HEK293 (cell line): ENCODE measurements around the gene LRRC47.
"Not testable (repeated sequence)": the region's sequence is repeated elsewhere in the genome, so short reads cannot be mapped to it uniquely, and the experiment has no call there.

Experiments used
- KLF1 ChIP-seq: fragments of 450-650 bp; formaldehyde crosslinking; IDR thresholded peaks from 2 replicates; pipeline ENCODE4 v1.5.1; 2016; ENCODE audit warnings: missing biosample characterization, missing genetic modification characterization
- MYNN ChIP-seq: fragments of 450-650 bp; formaldehyde crosslinking; IDR thresholded peaks from 2 replicates; pipeline ENCODE4 v1.5.1; 2016; ENCODE audit warnings: missing biosample characterization, missing genetic modification characterization, borderline replicate concordance
- ZNF138 ChIP-seq: fragments of 450-650 bp; formaldehyde crosslinking; IDR thresholded peaks from 2 replicates; pipeline ENCODE4 v1.5.1; 2016; ENCODE audit warnings: missing biosample characterization, missing genetic modification characterization, borderline replicate concordance
- ZNF175 ChIP-seq: fragments of 450-650 bp; formaldehyde crosslinking; IDR thresholded peaks from 2 replicates; pipeline ENCODE4 v1.5.1; 2016; ENCODE audit warnings: missing biosample characterization, missing genetic modification characterization
- ZNF341 ChIP-seq: fragments of 450-650 bp; formaldehyde crosslinking; IDR thresholded peaks from 2 replicates; pipeline ENCODE4; 2016; ENCODE audit warnings: low read depth, missing biosample characterization, missing genetic modification characterization
- ZNF391 ChIP-seq: fragments of 450-650 bp; formaldehyde crosslinking; IDR thresholded peaks from 2 replicates; pipeline ENCODE4 v1.5.1; 2016; ENCODE audit warnings: low read depth, missing biosample characterization, missing genetic modification characterization, borderline replicate concordance
- ZNF561 ChIP-seq: fragments of 450-650 bp; IDR thresholded peaks from 2 replicates; pipeline ENCODE4 v1.5.1; 2018; ENCODE audit warnings: missing biosample characterization, missing genetic modification characterization, borderline replicate concordance
- ZNF830 ChIP-seq: fragments of 450-650 bp; IDR thresholded peaks from 2 replicates; pipeline ENCODE4 v1.5.0; 2018; ENCODE audit warnings: missing biosample characterization, missing genetic modification characterization, low read depth, mild to moderate bottlenecking, moderate library complexity
- TF ChIP-seq, protein P1 (sequence below): fragments of 450-650 bp; formaldehyde crosslinking; IDR thresholded peaks from 2 replicates; pipeline ENCODE4 v1.5.1; 2016; ENCODE audit warnings: missing biosample characterization, missing genetic modification characterization
- TF ChIP-seq, protein P2 (sequence below): fragments of 450-650 bp; formaldehyde crosslinking; IDR thresholded peaks from 2 replicates; pipeline ENCODE4 v1.5.1; 2016; ENCODE audit warnings: missing biosample characterization, missing genetic modification characterization
- TF ChIP-seq, protein P3 (sequence below): fragments of 450-650 bp; formaldehyde crosslinking; IDR thresholded peaks from 2 replicates; pipeline ENCODE4 v1.5.1; 2016; ENCODE audit warnings: missing biosample characterization, missing genetic modification characterization
- TF ChIP-seq, protein P4 (sequence below): sonication (generic); formaldehyde crosslinking; IDR thresholded peaks from 2 replicates; pipeline ENCODE4 v1.8.1; 2022; ENCODE audit warnings: mild to moderate bottlenecking, moderate library complexity, missing genetic modification reagents
- TF ChIP-seq, protein P5 (sequence below): fragments of 450-650 bp; formaldehyde crosslinking; IDR thresholded peaks from 2 replicates; pipeline ENCODE4 v1.5.1; 2016; ENCODE audit warnings: missing biosample characterization, missing genetic modification characterization

DNA sequence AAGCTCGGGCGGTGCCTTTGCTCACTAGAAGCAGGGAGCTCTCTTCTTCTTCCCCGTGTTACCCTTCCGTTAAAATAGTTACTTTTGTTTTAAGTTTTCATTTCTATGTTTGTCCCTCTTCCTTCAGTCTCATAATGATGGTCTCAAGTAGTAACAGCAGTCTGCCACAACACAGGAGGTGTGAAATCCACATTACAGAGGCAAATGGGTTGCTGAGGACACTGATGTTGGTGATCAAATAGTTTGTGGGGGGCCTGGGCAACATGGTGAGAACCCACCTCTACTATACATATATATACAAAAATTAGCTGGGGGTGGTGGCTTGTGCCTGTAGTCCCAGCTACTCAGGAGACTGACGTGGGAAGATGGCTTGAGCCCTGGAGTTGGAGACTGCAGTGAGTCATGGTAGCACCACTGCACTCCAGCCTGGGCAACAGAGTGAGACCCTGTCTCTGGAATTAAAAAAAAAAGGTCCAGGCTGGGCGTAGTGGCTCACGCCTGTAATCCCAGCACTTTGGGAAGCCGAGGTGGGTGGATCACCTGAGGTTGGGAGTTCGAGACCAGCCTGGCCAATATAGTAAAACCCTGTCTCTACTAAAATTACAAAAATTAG is 14.0 kb upstream of the LRRC47 start:
- TF ChIP-seq, protein P1, sequence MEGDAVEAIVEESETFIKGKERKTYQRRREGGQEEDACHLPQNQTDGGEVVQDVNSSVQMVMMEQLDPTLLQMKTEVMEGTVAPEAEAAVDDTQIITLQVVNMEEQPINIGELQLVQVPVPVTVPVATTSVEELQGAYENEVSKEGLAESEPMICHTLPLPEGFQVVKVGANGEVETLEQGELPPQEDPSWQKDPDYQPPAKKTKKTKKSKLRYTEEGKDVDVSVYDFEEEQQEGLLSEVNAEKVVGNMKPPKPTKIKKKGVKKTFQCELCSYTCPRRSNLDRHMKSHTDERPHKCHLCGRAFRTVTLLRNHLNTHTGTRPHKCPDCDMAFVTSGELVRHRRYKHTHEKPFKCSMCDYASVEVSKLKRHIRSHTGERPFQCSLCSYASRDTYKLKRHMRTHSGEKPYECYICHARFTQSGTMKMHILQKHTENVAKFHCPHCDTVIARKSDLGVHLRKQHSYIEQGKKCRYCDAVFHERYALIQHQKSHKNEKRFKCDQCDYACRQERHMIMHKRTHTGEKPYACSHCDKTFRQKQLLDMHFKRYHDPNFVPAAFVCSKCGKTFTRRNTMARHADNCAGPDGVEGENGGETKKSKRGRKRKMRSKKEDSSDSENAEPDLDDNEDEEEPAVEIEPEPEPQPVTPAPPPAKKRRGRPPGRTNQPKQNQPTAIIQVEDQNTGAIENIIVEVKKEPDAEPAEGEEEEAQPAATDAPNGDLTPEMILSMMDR (tag by site-specific recombination) = not testable (repeated sequence)
- not testable (repeated sequence) for TF ChIP-seq ZNF341 (tag by site-specific recombination); ZNF138 (tag by site-specific recombination); ZNF391 (tag by site-specific recombination); ZNF561 (tag by site-specific recombination); KLF1; MYNN (tag by site-specific recombination); ZNF830; ZNF175 (tag by site-specific recombination)
- TF ChIP-seq, protein P2, sequence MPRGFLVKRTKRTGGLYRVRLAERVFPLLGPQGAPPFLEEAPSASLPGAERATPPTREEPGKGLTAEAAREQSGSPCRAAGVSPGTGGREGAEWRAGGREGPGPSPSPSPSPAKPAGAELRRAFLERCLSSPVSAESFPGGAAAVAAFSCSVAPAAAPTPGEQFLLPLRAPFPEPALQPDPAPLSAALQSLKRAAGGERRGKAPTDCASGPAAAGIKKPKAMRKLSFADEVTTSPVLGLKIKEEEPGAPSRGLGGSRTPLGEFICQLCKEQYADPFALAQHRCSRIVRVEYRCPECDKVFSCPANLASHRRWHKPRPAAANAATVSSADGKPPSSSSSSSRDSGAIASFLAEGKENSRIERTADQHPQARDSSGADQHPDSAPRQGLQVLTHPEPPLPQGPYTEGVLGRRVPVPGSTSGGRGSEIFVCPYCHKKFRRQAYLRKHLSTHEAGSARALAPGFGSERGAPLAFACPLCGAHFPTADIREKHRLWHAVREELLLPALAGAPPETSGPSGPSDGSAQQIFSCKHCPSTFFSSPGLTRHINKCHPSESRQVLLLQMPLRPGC (tag by site-specific recombination) = not testable (repeated sequence)
- TF ChIP-seq, protein P3, sequence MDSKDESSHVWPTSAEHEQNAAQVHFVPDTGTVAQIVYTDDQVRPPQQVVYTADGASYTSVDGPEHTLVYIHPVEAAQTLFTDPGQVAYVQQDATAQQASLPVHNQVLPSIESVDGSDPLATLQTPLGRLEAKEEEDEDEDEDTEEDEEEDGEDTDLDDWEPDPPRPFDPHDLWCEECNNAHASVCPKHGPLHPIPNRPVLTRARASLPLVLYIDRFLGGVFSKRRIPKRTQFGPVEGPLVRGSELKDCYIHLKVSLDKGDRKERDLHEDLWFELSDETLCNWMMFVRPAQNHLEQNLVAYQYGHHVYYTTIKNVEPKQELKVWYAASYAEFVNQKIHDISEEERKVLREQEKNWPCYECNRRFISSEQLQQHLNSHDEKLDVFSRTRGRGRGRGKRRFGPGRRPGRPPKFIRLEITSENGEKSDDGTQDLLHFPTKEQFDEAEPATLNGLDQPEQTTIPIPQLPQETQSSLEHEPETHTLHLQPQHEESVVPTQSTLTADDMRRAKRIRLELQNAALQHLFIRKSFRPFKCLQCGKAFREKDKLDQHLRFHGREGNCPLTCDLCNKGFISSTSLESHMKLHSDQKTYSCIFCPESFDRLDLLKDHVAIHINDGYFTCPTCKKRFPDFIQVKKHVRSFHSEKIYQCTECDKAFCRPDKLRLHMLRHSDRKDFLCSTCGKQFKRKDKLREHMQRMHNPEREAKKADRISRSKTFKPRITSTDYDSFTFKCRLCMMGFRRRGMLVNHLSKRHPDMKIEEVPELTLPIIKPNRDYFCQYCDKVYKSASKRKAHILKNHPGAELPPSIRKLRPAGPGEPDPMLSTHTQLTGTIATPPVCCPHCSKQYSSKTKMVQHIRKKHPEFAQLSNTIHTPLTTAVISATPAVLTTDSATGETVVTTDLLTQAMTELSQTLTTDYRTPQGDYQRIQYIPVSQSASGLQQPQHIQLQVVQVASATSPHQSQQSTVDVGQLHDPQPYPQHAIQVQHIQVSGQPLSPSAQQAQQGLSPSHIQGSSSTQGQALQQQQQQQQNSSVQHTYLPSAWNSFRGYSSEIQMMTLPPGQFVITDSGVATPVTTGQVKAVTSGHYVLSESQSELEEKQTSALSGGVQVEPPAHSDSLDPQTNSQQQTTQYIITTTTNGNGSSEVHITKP (tag by site-specific recombination) = not testable (repeated sequence)
- TF ChIP-seq, protein P4, sequence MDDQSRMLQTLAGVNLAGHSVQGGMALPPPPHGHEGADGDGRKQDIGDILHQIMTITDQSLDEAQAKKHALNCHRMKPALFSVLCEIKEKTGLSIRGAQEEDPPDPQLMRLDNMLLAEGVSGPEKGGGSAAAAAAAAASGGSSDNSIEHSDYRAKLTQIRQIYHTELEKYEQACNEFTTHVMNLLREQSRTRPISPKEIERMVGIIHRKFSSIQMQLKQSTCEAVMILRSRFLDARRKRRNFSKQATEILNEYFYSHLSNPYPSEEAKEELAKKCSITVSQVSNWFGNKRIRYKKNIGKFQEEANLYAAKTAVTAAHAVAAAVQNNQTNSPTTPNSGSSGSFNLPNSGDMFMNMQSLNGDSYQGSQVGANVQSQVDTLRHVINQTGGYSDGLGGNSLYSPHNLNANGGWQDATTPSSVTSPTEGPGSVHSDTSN (CRISPR knock-in tag) = not testable (repeated sequence)
- TF ChIP-seq, protein P5, sequence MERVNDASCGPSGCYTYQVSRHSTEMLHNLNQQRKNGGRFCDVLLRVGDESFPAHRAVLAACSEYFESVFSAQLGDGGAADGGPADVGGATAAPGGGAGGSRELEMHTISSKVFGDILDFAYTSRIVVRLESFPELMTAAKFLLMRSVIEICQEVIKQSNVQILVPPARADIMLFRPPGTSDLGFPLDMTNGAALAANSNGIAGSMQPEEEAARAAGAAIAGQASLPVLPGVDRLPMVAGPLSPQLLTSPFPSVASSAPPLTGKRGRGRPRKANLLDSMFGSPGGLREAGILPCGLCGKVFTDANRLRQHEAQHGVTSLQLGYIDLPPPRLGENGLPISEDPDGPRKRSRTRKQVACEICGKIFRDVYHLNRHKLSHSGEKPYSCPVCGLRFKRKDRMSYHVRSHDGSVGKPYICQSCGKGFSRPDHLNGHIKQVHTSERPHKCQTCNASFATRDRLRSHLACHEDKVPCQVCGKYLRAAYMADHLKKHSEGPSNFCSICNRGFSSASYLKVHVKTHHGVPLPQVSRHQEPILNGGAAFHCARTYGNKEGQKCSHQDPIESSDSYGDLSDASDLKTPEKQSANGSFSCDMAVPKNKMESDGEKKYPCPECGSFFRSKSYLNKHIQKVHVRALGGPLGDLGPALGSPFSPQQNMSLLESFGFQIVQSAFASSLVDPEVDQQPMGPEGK (tag by site-specific recombination) = not testable (repeated sequence)
